GM21528 (cell line): ENCODE measurements around the gene ZFHX3.

Source experiments
- ATAC-seq: cut with Tn5 transposase; IDR thresholded peaks from one replicate; pipeline ENCODE4 v1.9.1; 2021; ENCODE audit warnings: mild to moderate bottlenecking, moderate library complexity; ENCODE audit not compliant: unreplicated experiment, low FRiP score

ZFHX3 gene

DNA sequence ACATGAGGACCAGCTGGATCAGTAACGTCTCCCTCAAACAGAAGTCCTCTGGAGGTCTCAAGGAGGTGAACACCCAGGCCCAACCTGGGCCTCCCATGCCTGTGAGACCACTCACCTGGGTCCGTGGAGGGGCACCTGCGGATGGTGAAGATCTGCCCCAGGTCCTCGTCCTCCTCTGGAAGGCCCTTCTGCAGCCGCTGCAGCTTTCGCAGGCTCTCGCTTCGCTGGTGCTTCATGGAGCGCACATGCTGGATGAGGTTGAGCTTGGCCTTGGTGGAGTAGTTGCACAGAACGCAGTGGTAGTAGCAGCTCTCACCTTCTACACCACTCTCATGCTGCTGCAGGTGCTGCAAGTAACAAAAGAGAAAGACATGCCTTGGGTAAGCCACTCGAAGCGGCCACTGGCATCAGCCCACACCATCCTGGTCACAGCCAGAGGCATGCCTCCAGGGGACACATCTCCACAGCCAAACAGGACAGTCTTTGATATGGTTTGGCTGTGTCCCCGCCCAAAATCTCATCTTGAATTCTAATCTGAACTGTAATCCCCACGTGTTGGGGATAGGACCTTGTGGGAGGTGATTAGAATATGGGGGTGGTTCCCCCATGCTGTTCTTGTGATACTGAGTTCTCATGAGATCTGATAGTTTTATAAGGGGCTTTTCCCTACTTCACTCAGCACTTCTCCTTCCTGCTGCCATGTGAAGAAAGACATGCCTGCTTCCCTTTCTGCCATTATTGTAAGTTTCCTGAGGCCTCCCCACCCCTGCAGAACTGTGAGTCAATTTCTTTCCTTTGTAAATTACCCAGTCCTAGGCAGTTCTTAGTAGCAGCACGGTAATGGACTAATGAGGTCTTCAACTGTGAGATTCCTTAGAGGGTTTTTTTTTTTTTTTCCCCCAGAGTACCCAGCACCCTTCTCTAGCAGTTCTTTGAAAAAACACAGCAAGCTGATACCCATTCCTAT lies 158.0 kb downstream of the ZFHX3 start:
- ATAC-seq: no peak

DNA sequence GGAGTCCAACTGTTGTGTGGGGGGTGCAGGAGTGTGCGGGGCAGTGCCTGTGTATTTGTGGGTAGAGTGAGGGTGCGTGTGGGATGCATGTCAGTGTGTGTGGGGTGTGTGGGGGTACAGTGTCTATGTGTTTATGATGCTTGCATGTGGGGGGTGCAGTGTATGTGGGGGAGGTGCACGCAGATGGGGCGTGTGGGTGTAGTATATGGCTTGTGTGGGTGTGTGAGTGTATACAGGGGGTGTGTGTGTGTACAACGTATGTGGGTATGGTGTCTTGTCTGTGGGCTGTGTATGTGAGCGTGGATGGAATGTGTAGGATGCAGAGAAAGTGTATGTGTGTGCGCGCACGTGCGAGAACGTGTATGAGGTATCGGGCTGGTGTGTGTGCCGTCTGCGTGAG lies 160.4 kb downstream of the ZFHX3 start:
- no peak for ATAC-seq

DNA sequence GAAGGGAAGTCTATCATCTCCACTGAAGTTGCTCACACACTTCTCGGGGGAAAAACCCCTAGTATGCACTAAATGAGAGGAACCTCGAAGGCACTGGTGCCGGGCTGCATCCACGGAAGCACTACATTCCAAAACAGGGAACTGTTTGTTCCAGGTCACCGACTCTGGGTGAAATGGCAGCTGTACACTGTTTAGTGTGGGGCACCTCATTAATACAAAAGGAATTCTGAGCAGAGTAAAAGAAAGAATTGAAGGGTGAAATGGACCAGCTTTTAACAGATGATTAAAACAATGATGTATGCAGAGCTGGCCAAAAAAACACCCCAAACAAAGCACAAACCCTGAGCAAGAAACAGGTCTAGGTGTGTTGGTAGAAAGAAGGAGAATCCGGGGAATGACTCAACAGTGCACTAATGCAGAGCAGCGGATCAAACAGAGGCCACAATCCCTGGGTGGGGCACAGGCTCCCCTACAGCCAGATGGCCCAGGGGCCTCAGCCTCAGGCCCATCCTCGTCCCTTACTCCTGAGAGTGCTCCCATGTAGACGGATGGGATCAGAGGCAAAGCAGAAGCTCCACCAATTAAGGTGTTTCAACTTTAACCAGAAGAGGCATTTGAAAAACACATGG lies 161.5 kb downstream of the ZFHX3 start:
- no peak for ATAC-seq

DNA sequence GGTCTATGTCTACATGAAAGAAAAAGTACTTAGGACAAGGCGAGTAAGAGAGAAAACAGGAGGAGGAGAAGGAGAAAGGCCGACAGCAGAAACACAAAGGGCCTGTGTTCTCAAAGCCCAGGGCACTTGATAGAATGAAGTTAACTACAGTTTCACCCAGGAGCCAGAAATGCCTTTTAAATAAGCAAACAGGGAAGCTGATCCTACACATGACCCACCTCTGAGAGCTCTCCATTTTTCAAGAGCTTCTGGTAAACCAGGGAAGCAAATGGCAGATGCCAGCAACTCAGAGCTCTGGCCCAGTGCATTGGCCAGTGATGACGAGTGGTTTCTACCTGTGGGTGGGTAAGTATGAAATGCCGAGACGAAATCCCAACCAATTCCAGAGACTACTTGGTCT lies 163.4 kb downstream of the ZFHX3 start:
- ATAC-seq: no peak

DNA sequence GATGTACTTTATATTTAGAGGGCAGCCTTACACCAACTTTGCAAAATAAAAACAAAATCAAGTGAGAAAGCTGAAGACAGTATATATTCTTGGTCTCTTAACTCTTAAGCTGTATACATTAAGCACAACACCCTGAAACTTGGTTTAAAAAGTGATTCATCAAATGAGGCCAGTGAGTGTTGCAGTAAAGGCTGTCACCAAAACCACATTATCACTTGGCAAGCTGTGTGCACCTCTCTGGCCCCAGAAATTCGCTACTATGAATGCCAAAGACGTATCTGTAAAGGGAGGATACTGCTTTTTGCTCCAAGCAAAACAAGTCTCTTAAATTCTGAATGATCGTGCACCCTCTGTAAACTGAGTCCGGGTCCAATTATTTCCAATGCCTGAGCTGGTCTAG lies 163.9 kb downstream of the ZFHX3 start:
- no peak for ATAC-seq

DNA sequence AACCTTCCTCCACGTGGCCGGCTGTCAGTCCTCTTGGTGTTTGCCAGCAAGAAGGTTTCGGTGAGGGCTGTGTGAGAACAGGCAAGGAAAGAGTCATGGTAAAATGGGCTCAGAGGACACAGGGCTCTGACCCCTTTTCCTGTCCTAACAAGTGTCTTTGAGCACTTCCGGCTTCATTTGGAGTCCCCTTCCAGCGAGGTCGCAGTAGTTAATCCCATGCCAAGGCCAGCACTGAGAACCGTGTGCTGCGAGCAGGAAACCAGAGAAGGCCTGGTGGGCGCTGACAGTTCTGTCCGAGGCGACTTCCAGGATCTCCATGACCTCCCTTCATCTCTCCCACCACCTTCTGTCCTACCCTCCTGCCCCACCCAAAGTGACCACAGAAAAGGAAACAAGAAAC lies 168.1 kb downstream of the ZFHX3 start:
- no peak for ATAC-seq

DNA sequence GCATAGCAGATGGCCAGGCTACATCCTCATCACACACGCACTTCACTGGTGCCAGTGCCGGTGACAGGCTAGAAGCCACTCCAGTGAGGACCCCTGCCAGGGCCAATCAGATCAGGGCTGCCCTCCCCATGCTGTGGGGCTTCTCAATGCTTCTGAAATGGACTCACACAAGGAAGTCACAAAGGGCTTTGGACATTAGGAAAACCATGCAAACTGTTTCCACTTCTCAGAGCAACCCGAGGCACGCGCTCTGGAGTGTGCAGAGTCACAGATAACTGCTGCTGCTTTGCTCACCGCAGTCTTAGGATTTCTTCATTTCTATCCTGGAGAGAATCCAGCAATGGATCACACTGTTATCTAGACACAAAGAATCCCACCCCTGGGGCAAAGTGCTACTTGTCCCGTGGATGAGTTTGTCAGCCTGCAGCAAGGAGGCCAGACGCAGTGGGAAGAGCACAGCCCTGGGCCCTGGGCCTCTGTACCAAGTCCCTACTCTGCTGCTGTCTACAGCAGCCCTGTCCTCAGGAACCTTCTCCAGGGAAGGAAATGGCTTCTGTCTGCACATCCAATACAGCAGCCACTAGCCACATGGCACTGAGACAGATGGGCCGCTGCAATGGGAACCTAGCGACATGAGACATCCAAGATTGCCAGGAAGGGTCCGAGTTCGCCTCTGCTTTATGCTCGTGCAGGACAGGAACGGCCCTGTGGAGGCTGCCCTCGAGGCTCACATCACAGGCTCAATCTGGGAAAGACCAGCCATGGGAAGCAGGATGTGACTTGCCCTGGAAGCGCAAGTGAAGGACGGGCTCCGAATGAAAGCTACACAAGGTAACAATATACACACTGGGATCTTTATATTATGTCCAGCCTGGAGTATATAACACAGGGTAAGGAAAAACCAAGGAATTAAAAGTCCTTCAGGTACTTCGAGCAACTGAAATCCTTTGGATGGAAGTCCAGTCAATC lies 169.3 kb downstream of the ZFHX3 start:
- no peak for ATAC-seq

DNA sequence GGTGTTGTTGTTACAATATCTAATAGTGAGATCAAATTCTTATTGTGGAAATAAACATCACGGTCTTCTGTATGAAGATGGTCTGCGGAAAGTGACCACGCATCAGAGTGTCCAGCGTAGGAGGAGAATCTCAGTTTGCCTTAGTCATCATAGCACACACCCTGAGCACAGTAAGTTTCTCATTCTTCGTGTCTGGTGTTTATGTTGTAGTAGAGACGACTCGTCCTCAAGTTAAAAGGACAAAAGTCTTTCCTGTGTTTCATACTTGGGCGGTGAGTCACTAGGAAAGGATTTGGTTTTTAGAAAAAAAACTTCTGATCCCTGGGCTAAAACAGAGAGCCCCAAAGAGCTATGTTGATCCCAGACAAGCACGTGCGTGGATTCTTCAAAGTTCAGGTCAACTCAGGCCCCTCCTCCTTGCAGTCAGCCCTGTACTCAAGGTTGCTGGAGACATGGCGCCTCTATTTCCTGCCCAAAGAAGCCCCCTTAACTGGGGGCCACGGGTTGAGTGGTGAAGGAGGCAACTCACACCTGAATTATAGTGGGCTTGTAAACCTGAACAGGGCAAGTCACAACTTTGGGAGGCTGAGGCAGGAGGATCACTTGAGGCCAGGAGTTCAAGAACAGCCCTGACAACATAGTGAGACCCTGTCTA lies 170.4 kb downstream of the ZFHX3 start:
- no peak for ATAC-seq

DNA sequence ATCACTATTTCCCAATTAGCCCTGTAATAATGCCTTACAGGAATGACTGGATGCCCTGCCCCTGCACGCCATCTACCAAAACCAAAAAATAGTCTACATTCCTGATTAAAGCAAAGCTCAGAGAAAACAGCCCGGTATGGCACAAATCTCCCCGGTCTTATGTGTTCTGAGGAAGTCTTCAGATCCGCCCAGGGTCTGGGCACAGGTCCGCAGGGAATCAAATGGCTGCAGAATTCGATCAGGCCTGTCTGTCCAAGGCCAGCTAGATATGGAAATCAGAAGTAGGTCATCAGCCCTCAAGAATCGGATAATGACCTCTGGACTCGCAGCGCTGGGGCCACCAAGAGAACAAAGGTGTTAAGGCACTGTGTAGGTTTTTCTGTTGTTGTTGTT lies 171.0 kb downstream of the ZFHX3 start:
- ATAC-seq: no peak

DNA sequence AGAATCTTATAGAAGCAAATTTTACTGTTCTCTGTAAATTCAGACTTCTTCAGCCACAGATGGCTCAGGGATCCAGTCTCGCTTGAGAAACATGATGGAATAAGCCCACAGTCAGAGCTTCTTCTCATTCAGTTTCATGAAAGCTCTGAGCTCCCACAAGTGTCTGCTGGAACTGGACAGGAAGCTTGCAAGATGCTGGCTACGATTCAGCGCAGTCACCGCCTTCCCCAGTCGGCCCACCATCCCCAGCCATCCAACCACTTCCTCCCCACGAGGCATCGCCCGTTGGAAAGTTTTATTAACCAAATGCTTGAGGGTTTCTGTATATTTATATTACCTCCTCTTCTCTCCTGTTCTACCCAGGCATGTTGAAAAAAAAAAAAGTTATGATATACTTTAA lies 171.7 kb downstream of the ZFHX3 start:
- no peak for ATAC-seq

DNA sequence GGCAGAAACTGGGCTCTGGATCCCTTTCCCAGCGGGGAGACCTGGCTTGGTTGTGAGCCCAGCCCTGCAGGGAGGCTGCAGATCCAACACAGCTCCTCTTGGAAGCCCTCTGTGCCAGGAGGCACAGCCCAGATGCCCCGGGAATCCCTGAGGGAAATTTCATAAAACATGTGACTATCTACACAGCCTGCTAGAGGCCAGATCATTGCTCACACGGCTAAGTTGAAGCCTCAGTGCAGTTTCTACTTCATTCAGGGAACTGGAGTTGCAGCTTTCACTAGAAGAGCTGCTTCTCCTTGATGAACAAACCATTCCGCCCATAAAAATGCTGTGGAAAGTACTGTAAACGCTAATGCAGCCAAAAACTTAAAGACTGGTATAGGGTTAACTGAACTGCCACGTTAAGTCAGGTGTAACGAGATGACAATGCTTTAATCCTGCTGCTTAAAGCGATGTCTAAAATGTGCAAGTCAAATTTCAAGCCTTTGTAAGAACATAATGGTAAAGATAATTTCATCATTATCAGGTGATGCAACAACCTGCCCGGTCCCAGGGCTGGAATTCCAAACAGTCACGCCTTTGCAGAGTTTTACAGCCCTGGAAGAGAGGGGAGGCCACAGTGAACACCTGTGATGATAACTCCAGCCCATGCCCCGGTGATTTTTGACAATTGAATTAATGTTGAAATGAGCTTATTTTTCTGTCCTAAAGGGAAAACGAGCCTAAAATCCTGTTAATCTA lies 172.5 kb downstream of the ZFHX3 start:
- no peak for ATAC-seq

DNA sequence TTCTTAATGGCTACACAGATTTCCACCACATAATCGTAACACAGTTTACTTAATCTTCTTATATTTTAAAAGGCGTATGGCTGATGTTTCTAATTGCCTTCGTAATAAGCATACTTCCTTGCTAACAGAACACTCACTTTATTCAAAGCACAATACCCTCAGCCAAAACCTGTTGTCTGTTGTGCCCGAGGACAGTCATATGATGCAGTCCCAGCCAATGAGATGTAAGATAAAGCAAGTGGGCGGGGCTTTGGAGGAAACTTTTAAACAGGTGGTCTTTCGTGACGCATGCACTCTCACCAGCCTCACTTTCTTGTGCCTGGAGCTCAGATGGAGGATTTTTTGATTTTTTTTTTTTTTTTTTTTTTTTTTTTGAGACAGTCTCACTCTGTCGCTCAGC lies 174.1 kb downstream of the ZFHX3 start:
- ATAC-seq: no peak

DNA sequence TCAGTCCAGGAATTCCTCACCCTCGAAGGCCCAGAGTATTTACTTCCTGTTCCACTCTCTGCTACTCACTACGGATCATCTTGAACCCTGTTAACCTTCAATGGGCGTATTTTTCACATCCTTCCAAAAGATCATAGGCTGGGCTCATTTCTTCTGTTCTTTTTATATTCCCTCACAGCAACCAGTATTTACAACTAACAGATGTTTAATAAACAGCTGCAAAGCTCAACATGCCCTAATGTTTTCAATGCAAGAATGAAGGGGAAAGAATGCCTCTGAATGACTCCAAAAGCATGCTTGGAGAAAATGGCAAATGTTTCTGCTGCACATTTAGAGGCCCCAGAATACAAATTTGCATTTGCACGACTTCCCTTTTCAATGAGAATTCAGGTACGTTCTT lies 174.9 kb downstream of the ZFHX3 start:
- ATAC-seq: no peak

DNA sequence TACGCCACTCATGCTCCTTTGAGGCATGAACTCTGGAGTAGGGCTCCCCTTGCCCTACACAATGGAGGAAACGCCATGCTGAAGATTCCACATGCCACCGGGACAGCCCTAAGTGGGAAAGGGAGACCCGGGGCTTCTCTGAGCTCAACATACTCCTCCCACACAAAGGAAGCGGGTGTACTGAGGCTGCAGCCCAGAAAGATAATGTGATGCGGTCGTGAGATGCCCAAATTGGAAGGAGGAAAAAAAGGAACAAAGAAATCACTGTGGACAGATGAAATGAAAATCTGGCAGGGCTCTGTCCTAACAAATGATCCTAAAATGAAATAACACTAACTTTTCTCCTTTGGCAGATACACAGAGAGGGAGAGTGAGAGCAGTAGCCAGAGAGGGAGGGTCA lies 182.1 kb downstream of the ZFHX3 start:
- no peak for ATAC-seq

DNA sequence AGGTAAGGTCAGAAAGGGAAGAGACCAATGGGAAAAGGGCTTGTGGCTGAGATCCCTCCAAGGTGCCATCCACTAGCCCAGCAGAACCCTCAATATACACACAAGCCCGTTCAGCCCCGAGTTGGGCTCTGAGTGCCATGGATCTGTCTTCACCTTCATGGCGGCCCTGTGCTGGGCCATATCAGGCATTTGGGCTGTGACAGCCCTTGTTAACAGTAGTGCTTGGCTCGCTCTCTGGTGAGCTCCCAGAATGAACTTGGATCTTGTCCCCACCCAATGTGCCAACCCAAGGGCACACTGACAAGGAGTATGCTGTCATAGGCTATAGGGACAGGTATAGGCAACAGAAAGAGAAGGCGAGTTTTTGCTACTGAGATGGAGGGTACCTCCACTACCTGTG lies 182.7 kb downstream of the ZFHX3 start:
- no peak for ATAC-seq

DNA sequence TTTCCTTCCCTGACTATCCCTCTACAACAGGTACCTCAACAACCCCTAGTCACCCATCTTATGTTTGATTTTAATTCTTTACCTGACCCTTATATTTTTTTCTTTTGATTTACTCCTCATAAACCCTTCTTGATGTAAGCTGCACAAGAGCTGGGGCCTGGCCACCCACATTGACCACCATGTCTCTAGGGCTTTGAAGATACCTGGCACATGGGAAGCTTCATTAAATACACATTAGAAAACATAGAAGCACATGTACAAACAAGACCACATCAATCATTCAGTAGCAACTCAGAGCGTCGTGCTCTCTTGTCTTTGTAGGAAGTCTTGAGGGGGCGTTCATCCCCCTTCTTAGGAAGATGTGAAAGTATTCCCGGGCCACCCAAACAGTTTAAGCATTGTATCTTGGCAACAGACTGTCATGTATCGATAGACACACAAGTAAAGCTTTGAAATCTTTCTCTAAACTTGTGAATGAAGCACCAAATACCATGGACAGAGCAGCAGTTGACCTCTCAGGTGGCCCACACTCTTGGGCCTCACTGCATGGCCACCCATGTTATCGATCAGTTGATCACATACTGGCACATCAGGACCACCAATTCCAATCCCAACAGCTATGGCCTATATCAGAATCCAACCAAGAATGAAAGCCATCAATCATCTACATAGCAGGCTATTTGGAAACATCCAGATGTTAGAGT lies 183.6 kb downstream of the ZFHX3 start:
- ATAC-seq: no peak

DNA sequence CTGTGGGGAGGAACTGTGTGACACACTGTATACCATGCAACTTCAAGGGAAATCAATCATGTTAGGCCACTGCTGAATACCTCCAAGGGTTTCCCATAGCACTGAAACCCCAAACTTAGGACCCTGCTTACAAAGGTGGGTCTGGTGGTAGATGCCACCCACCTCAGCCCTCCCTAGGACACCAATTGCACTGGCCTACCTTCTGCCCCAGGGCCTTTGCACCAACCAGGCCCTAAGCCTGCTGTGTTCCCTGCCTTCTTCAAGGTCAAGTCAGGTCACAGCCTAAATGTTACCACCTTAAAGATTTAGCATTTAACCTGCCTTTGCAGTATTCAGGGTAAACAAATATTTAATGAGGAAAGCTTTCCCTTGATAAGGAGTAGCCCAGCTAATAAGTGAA lies 185.8 kb downstream of the ZFHX3 start:
- no peak for ATAC-seq

DNA sequence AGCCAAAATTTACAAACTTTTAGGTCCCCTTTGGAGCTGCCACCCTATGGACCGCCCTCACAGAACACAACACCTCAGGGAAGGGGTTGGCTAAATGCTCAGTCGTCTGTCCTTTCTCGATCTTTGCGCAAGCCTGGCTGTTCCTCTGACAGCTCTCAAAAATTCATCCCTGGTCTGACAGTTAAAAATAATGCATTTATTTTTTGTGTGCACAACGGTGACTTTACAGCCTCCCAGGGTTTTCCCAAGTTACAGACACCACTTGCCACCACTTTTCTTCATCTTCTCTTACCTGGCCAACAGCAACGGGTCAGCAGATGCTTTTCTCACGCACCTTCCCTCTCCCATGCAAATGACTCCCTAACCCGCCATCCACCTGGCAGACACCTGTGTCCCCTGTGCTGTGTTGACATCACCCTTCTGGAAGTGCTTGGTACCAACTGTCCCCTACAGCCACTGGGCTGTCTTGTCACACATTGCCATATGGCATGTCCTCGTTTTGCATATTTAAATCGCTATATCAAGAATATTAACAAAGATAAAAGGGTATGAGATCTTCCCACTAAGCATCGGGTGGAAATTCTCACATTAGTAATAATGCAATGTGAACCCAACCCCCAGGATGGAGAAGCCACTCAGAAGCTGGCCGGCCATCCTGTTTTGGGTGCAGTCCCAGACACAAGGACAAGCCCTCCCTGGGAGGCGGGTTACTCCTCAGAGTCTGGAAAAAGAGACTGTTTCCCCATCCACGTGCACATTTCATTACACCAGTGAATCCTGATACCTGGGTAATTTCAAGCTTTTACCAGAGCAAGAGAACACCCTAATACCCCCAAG lies 187.0 kb downstream of the ZFHX3 start:
- ATAC-seq: no peak
